HG02981 (cell line): Measurements from ENCODE around the gene MBTPS1.

ENCODE experiments used
- ATAC-seq: cut with Tn5 transposase; IDR thresholded peaks from one replicate; pipeline ENCODE4 v1.9.1; 2021; ENCODE audit warnings: mild to moderate bottlenecking, moderate library complexity; ENCODE audit not compliant: unreplicated experiment

The MBTPS1 gene

GRCh38 chr16:84116720-84117493 is at the start of gene MBTPS1:
Gene MBTPS1, minus strand, starts transcription at chr16:84116942. Its CDS starts 15,159 bp downstream, at chr16:84101783.
- ATAC-seq: peak; percentile 91

GRCh38 chr16:84165746-84166145 is 49.0 kb upstream of the MBTPS1 start:
- ATAC-seq: no peak

GRCh38 chr16:84161801-84162200 is 45.1 kb upstream of the MBTPS1 start:
- no peak for ATAC-seq

GRCh38 chr16:84161037-84161436 is 44.3 kb upstream of the MBTPS1 start:
- ATAC-seq: no peak

DNA sequence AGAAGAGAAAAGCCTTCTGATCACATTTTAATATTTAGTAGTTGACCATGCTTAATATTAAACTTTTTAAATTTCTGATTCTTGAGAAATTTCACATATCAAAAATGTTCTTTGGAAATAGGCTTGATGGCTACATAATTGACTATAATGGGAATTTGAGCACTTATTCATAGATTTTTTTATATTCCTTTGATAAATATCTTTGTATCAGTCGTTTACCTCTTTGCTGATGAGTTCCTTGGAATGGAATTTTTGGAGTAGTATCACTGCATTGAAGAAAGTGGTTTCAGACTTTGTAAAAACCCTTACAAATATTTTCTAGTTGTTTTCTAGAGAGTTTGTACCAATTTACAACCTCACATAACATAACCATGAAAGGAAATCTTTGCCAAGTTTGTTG is 43.1 kb upstream of the MBTPS1 start:
- no peak for ATAC-seq

DNA sequence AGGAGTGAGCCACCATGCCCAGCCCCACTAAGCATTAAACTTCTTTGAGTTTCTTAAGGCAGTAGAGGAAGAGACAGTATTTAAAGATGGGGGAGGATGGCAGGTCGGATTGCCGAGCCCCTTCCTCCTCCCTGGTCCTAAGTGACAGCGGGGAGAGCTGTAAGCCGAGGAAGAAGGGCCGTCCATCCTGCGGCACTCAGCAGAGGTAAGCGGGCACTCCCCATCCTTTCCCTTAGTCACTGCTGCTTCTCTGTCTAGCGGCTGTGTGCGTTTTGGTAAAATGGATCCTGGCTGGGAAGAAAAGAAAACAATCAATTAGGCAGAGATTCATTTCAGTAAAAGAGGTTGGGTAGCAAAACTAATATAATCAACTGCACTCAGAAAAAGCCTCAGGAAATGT is 42.3 kb upstream of the MBTPS1 start:
- no peak for ATAC-seq

- no peak for ATAC-seq
Measured at GRCh38 chr16:84156342-84156784, 39.6 kb upstream of the MBTPS1 start.

DNA sequence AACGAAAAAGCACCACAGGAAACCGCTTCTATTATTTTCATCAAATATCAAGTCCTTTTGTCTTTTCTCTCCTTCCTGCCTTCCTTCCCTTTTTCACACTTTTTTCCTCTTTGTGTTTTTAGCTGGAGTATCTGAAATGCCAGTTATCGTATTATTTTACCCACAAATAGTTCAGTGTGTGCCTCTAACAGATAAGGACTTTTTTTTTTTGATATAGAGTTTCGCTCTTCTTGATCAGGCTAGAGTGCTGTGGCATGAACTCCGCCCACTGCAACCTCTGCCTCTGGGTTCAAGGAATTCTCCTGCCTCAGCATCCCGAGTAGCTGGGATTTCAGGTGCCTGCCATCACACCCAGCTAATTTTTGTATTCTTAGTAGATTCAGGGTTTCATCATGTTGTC is 39.0 kb upstream of the MBTPS1 start:
- ATAC-seq: no peak

DNA sequence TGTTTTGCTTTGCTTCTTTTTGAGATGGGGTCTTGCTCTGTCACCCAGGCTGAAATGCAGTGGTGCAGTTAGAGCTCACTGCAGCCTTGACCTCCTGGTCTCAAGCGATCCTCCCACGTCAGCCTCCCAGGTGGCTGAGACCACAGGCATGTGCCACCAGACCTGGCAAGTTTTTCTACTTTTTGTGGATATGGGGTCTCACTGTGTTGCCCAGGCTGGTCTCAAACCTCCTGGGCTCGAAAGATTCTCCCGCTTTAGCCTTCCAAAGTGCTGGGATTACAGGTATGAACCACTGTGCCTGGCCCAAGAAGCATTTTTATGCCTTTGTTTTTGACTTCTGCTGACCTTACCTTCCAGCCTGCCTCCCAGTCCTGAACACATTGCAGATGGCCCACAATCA is 38.5 kb upstream of the MBTPS1 start:
- ATAC-seq: no peak

DNA sequence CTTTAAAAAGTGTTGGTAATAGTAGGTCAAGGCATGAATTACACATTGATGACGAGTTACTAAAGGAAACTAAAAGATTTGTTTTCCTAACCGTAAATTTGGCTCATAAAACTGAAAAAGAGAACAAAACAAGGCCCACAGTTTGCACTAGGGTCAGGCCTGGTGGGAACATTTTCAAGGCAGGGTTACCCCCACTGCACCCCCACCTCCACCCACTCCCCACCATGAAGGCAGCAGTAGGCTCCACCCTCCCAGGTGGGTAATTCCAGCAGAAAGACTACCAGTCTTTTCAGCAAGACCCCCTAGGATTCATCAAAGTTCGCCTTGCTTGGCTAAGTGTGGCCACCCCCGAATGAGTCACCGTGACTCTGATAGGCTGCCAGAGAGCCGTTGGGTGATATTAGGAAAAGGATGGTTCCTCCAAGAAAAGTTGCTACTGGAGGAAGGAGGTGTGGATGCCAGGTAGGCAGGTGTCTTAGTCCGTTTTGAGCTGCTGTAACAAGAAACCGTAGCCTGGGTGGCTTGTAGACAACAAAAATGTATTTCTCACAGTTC is 37.0 kb upstream of the MBTPS1 start:
- no peak for ATAC-seq

DNA sequence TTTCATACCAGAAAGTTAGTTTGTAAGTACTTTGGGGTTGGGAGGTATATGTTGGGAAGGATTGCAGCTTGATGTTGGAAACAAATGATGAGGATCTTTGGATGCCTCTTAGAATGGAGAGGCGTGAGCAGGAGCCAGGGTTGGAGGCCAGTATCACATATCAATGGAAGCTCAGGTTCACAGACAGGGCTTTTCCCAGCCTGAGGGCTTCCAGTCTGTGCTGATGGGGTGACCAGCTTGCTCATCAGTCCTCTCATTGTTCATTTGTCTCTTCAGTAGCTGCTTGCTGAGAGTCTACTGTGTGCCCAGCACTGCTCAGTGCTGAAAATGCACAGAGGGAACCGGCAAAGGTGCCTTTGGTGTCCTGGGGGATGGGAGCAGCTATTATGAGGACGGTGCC is 34.2 kb upstream of the MBTPS1 start:
- no peak for ATAC-seq

DNA sequence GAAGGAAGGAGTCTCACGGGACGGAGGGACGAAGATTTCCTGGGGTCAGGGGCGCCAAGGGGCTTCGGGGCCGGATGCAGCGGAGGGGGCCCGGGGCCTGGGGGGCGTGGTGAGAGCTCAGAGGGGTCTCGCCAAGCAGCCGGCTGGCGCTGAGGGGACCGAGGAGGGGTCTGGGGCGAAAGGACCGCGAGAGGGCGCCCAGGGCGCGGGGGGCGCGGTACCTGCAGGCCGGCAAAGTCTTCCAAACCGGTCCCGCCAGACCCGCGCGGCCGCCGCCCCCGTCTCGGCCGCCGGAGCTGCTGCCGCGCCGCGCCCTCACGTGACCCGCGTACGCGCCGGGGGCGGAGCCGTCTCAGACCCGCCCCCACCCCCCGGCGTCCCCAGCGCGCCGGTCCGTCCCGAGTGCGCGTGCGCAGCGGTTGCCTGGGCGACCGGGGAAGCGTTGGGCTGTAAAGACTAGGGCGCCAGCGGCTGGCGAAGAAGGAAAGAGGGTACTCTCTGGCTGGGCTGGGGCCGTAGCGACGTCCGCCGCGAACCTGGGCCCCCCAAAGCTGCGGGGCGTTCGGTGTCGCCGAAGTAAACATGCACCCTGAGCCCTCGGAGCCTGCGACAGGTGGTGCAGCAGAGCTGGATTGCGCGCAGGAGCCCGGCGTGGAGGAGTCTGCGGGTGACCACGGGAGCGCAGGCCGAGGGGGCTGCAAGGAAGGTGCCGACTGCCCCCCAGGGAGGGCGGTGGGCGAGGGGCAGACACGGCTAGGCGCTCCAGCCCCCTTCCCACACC is 28.3 kb upstream of the MBTPS1 start, which contains the start of the genes DNAAF1 and HSDL1:
DNAAF1 (plus strand) TSS at position 450 of the 781 bp plus-strand sequence; CDS start at position 583, 133 bp downstream.
HSDL1 (minus strand) TSS at position 319 of the 781 bp plus-strand sequence. CDS start 13,856 bp downstream, outside the sequence.
- ATAC-seq: peak; percentile 69

- peak; percentile 23 for ATAC-seq
Measured at GRCh38 chr16:84144209-84144858, 27.6 kb upstream of the MBTPS1 start.

DNA sequence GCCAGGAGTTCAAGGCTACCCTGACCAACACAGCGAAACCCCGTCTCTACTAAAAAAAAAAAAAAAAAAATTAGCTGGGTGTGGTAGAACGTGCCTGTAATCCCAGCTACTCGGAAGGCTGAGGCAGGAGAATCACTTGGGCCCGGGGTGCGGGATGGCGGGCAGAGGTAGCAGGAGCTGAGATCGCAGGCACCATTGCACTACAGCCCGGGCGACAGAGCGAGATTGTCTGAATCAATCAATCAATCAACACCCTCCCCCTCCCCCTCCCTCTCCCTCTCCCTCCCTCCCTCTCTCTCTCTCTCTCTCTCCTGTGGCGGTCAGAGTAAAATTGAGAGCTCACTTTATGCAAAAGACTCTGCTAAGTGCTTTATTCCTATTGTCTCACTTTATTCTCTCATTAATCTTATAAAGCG is 27.1 kb upstream of the MBTPS1 start:
- ATAC-seq: no peak

GRCh38 chr16:84143081-84143480 is 26.3 kb upstream of the MBTPS1 start:
- no peak for ATAC-seq

- ATAC-seq: no peak
Measured at GRCh38 chr16:84141143-84141670, 24.5 kb upstream of the MBTPS1 start.

GRCh38 chr16:84139628-84140258 is 23.0 kb upstream of the MBTPS1 start:
- no peak for ATAC-seq

GRCh38 chr16:84138824-84139627 is 22.3 kb upstream of the MBTPS1 start:
- ATAC-seq: no peak

DNA sequence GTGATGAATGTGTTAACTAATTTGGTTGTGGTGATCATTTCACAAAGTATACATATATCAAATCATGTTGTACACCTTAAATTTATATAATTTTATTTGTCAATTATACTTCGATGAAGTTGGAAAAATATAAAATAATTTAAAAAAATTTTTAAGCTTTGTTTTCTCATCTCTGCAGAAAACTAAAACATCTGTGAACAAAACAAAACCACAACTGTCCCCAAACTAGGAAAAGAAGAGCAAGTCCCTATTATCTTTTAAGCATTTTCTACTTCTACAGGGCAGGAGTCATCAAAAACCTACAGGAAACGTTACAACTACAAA is 21.7 kb upstream of the MBTPS1 start:
- no peak for ATAC-seq
